Stimulated activated naive CD4-positive, alpha-beta T cell (primary cell): ENCODE measurements around the gene PEX16.

Experiments
- DNase-seq, 6 experiments: peaks; one replicate each; lab custom pipeline; 2025; lab: John Stamatoyannopoulos, UW

Gene PEX16

DNA sequence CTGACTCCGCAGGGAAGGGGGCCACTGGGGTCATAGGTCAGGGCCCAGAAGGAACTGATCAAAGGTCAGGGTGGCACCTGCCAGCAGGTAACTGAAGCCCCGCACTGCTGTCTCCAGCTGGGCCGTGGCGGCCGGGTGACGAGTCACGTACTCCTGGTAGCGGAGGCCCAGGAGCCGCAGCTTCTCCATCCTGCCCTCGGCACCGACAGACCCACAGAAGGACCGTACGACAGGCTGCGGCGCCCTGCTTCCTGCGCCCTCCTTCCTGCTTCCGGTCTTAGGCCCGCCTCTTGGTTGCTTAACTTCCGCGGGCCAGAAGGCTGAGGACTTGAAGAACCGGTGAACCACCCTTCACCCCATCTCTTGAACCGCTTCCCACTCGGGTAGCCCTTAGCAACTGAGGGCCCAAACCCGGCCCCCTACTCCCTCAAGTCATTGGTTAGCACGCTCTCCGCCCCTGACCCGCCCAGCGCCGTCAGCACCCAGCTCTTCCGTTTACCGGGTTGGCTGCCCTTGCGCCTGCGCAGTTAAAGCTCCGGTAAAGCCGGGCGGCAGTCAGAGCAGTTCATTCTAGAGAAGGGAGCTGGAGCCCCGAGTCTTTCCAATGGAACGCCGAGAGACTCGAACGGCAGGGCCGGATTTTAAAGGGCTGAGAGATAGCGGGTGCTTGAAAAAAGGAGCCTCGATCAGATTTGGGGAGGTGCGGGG, at the start of gene PEX16:
TSS of gene PEX16 (minus strand) at position 255 of the 708 bp plus-strand sequence. CDS start at position 189, 66 bp downstream.
- peak; percentile 87 to 97 (median 95) for DNase-seq

- DNase-seq = peak; percentile 28 to 70 (median 36)
Measured at GRCh38 chr11:45964911-45965389, 47.3 kb upstream of the PEX16 start.

GRCh38 chr11:45961751-45962240, 44.1 kb upstream of the PEX16 start:
- no peak for DNase-seq

DNA sequence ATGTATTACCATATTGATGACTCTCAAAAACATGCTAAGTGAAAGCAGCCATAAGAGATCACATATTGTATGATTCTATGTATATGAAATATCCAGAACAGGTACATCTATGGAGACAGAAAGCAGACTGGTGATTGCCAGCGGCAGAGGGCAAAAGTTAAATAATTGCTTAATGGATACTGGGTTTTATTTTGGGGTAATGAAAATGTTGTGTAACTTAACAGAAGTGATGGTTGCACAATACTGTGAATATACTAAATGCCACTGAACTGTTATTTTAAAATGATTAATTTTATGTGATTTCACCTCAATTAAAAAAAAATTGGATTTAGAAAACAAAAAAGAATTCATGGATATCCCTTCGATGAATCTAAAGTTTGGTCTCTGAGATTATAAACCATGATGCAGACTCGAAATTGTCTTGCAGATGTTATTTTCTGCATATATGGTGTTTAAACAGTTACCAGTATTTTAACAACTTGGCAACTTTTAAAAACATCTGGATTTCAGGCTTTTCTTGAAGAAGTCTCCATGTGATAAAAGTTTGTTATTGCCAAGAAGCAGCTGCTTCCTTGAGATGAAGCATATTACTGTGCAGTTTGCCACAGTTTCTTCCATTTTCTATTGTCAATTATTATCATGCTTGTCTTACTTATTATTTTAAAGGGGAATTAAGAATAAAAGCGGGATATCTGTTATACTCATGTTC, 42.9 kb upstream of the PEX16 start:
- DNase-seq = no peak

- no peak for DNase-seq
Measured at GRCh38 chr11:45959851-45960250, 42.2 kb upstream of the PEX16 start.

DNA sequence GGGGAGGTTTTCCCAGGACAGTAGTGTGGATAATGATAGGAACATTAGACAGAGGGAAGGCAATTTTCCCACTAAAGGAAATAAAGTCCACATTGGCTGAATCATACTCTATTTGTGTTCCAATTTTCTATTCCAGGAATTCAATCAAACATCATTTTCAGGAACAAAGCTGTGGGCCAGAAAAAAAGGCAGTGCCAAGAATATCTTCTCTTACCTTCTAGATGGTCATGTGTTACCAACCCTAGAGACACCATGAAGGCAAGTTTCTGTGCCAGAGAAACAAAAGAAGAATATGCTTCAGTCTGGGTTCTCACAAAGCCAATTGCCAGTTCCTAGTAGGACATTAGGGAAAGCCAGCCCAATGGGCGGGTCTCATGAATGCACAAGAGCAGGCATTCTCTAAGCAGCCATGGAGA, 32.3 kb upstream of the PEX16 start:
- DNase-seq = no peak

GRCh38 chr11:45948356-45948755, 30.7 kb upstream of the PEX16 start:
- DNase-seq = no peak

DNA sequence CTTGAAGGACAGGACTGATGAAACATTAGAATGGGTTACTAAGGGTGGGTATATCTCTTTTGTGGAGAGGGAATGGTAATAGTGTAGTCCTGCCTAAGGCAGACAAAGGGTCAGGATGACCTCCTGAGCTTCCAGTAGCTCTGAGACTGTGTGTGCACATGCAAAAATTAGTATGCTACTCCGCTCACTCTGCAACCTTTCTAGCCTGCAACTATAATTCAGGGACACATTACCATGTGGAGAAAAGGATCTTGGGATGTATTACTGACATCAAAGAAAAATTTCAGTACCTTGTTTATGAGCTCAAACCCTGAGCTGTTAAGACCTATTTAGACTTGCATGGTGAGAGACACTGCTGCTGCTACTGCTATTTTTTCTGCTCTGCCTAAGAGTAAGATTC, 30.2 kb upstream of the PEX16 start:
- no peak for DNase-seq

DNA sequence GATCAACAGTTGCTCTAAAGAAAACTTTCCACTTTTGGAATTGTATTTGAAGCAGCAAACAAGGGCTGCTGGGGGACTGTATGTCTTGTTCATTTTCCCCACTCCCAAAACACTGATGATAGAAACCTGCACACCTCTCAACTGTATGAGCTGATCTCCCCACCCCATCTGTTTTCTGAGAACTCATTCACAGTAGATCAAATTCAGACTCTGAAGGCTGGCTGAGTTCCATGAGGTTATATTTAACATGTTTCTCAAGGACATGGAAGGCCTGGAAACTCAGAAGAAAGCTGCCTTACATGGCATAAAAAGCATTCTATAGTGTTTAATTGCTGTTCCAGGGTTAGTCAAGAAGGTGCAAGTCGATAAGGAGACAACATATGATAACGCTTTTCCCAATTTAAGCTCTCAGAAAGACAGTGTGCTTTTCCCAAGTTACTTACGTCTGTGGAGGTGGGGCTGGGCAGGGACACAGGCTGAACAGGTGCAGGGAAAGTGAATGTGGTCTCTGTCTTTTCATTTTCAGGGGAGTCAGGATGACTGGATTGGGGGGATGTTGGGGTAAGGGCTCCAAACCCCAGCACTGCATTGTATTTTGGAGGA, 27.8 kb upstream of the PEX16 start:
- DNase-seq = no peak

GRCh38 chr11:45942381-45942780, 24.7 kb upstream of the PEX16 start:
- no peak for DNase-seq

GRCh38 chr11:45941285-45941684, 23.6 kb upstream of the PEX16 start:
- no peak for DNase-seq

DNA sequence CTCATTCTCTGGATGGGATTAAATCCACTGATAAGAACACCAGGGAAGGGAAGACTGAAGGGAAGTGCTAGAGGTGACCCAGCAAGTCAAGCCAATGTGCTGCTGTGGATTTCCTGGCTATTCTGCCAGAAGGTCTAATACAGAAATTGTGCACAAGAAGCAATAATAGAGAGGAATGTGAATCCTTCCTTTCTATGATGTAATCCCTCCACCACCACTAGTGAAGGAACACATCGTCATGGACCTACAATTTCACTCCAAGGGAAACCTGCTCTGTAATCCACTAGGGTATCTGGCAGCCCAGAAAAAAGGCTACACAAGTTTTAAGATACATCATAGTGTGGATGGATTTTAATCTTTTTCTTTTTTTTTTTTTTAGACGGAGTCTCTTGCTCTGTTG, 22.2 kb upstream of the PEX16 start:
- DNase-seq = no peak

DNA sequence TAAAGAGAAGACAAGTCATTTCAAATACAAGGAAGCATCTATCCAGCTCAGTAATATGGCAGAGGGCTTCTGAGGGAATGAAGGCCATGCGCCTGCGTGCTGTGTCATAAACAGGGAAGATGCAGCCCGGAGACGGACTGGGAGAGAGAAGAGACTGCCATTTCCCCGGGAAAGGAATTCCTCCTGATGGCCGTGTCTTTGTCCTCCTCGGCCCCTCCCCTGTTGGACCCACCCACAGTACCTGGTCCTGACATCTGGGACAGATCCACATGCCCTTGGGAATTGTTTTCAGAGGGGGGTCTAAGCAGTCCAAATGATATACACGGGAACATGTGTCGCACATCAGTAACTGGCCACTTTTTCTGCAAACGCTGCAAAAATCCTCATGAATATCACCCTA, 20.2 kb upstream of the PEX16 start:
- no peak for DNase-seq

- DNase-seq = no peak
Measured at GRCh38 chr11:45936511-45937054, 18.9 kb upstream of the PEX16 start.

- DNase-seq = no peak
Measured at GRCh38 chr11:45935349-45936064, 17.8 kb upstream of the PEX16 start.

- DNase-seq = no peak
Measured at GRCh38 chr11:45934580-45935318, 17.1 kb upstream of the PEX16 start.

DNA sequence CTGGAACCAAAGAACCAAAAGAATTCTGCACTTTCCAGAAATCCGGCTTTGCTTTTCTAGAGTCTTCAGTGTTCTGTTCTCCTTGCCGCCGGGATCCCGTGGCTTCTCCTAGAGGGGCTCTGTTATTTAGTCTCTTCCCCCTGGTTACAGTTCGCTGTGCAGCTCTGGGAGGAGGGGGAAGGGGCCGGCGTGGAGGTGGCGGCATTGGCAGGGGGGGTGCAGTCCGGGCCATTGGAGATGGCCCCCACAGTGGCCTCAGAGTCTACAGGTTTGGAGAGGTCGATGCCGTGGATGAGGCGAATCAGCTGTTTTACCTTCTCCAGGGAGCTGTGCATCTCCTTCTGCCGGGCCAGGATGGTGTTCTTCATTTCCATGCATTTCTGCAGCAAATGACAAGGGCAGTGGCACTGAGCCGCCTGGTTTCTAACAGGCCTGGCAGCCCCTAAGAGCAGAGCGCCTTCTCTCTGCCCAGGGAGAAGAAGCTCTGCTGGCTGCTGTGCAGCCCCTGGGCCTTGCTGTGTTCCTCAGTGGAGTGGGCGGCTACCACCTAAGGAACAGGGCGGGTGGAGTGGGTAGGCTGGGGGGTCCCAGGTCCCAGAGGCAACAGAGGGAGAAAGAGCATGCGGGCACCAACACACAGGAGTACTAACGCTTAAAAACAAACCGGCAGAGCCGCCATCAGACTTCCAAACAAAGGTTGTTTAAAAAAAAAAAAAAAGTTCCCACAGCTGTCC, 16.3 kb upstream of the PEX16 start:
- DNase-seq = no peak

GRCh38 chr11:45933131-45933831, 15.6 kb upstream of the PEX16 start:
- DNase-seq = no peak

DNA sequence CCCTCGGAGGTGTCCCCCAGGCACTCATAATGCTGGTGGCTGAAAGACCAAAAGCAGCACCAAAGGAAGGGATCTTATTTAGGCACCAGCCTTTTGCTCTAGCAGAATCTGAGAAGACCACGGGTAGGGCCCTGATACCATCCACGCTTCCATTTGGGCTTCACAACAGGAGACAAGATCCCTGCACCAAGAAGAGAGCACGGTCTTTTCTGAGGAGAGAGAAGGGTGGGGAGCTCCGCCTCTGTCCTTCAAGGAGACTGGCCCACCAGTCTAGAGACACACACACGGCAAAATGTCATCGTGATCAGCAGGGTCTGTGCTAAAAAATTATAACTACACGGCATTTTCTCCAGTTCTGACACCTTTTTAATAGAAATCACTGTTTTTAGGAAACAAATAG, 14.5 kb upstream of the PEX16 start:
- no peak for DNase-seq

GRCh38 chr11:45931739-45932138, 14.1 kb upstream of the PEX16 start:
- no peak for DNase-seq
